K562 (cell line): ENCODE data around the gene SH3TC1. TPM values are rescaled to one million over a fixed set of nuclear protein-coding genes. Genes with fewer than 3 reads are reported as not detected.

Experiments
- CBFA2T2 ChIP-seq: fragments of 450-650 bp; conservative IDR thresholded peaks from 2 replicates; pipeline ENCODE4 v1.6.1; 2017; ENCODE audit warnings: mild to moderate bottlenecking
- CEBPG ChIP-seq, 3 experiments: fragments of 200-800 bp in 1 of 3; sonication (Bioruptor generic) in 1 of 3; sonication (generic) in 1 of 3; formaldehyde crosslinking in 1 of 3; IDR thresholded peaks in 2 of 3; conservative IDR thresholded peaks in 1 of 3; 2 replicates each; pipeline versions ENCODE4 v1.6.1 to v1.8.0; 2016 to 2022; ENCODE audit warnings: missing compliant biosample characterization in 2 of 3, missing genetic modification characterization in 2 of 3, mild to moderate bottlenecking in 1 of 3, missing genetic modification reagents in 1 of 3
- DPF2 ChIP-seq: fragments of 450-650 bp; IDR thresholded peaks from 2 replicates; pipeline ENCODE4 v1.6.1; 2016
- EZH2 ChIP-seq: IDR thresholded peaks from 2 replicates; pipeline ENCODE4 v1.6.1; 2012; ENCODE audit warnings: low read depth, mild to moderate bottlenecking, inconsistent platforms, low read length, borderline replicate concordance
- GTF2E2 ChIP-seq: fragments of 200-800 bp; sonication (Bioruptor generic); IDR thresholded peaks from 2 replicates; pipeline ENCODE4 v1.6.1; 2016; ENCODE audit warnings: missing genetic modification characterization, missing compliant biosample characterization
- MAZ ChIP-seq, 2 experiments: fragments of 450-650 bp in 1 of 2; sonication (generic) in 1 of 2; formaldehyde crosslinking; IDR thresholded peaks in 1 of 2; conservative IDR thresholded peaks in 1 of 2; 2 replicates each; pipeline versions ENCODE4 v1.4.0 to v1.5.0; 2020; ENCODE audit warnings: mild to moderate bottlenecking in 1 of 2, missing genetic modification reagents in 1 of 2
- NR2C1 ChIP-seq, 2 experiments: fragments of 450-650 bp; IDR thresholded peaks; 2 replicates each; pipeline ENCODE4 v1.6.1; 2017; ENCODE audit warnings: mild to moderate bottlenecking in 2 of 2, antibody characterized with exemption in 1 of 2, inconsistent platforms in 1 of 2, missing compliant biosample characterization in 1 of 2, missing genetic modification characterization in 1 of 2
- NRF1 ChIP-seq, 2 experiments: fragments of 450-650 bp; IDR thresholded peaks in 1 of 2; conservative IDR thresholded peaks in 1 of 2; 2 replicates each; pipeline ENCODE4 v1.6.1; 2014; ENCODE audit warnings: mild to moderate bottlenecking in 2 of 2
- PCBP1 ChIP-seq: fragments of 200-400 bp; formaldehyde crosslinking; IDR thresholded peaks from 2 replicates; pipeline ENCODE4 v1.6.1; 2018; ENCODE audit warnings: mild to moderate bottlenecking, low read depth, low read length; ENCODE audit not compliant: poor library complexity, severe bottlenecking
- RBM25 ChIP-seq: fragments of 200-400 bp; formaldehyde crosslinking; IDR thresholded peaks from 2 replicates; pipeline ENCODE4 v1.6.1; 2018; ENCODE audit warnings: low read length, low read depth, moderate library complexity; ENCODE audit not compliant: severe bottlenecking
- TOE1 ChIP-seq, 2 experiments: fragments of 450-650 bp in 1 of 2; sonication (generic) in 1 of 2; formaldehyde crosslinking in 1 of 2; IDR thresholded peaks; 2 replicates each; pipeline versions ENCODE4 v1.7.1 to v1.8.0; 2016 to 2022; ENCODE audit warnings: borderline replicate concordance in 2 of 2, mild to moderate bottlenecking in 2 of 2, antibody characterized with exemption in 1 of 2, inconsistent platforms in 1 of 2, low read depth in 1 of 2, missing genetic modification reagents in 1 of 2, moderate library complexity in 1 of 2
- TRIM24 ChIP-seq, 2 experiments: fragments of 450-650 bp; IDR thresholded peaks; 2 replicates each; pipeline ENCODE4 v1.6.1; 2016
- ZC3H4 ChIP-seq: sonication (generic); formaldehyde crosslinking; IDR thresholded peaks from 2 replicates; pipeline ENCODE4 v1.9.0; 2021; ENCODE audit warnings: missing genetic modification reagents, borderline replicate concordance
- ZNF23 ChIP-seq: fragments of 250-450 bp; sonication (Bioruptor Pico); IDR thresholded peaks from 2 replicates; pipeline ENCODE4 v1.4.0; 2020; ENCODE audit warnings: mild to moderate bottlenecking
- ZNF384 ChIP-seq: IDR thresholded peaks from 2 replicates; pipeline ENCODE4 v1.6.1; 2012; ENCODE audit warnings: low read depth, low read length, improper control_type of control experiment
- ZSCAN29 ChIP-seq: fragments of 450-650 bp; IDR thresholded peaks from 2 replicates; pipeline ENCODE4 v1.6.1; 2017
- polyA plus RNA-seq, 8 experiments: library from polyadenylated mRNA; depleted of rRNA in 4 of 8; stranded (reverse) in 5 of 8; unstranded in 3 of 8; fragments of >200 nt; fragmentation: Nextera tagmentation in 2 of 8; fragmentation: Illumina TruSeq in 1 of 8; extraction: Ambion mirVana in 2 of 8; extraction: Trizol in 1 of 8; gene quantifications; 2 replicates each; pipeline versions ENCODE4 v1.2.1 to v1.2.3, GENCODE V29; 2011 to 2014; ENCODE audit warnings: inconsistent platforms in 1 of 8, missing spikeins in 1 of 8
- total RNA-seq, 7 experiments: library from RNA; depleted of rRNA in 6 of 7; stranded (reverse); fragments of >200 nt in 6 of 7; fragmentation: Illumina TruSeq in 2 of 7; extraction: Trizol in 2 of 7; gene quantifications; 2 replicates each; pipeline versions ENCODE4 v1.2.1 to v1.2.3, GENCODE V29; 2011 to 2021; ENCODE audit warnings: low replicate concordance in 1 of 7
- TF ChIP-seq, protein P1 (sequence below): fragments of 250-450 bp; sonication (Bioruptor Pico); IDR thresholded peaks from 2 replicates; pipeline ENCODE4 v1.8.0; 2021; ENCODE audit warnings: moderate library complexity, mild to moderate bottlenecking, inconsistent platforms
- TF ChIP-seq, protein P2 (sequence below): sonication (generic); formaldehyde crosslinking; IDR thresholded peaks from 2 replicates; pipeline ENCODE4 v1.8.0; 2022; ENCODE audit warnings: mild to moderate bottlenecking, missing genetic modification reagents, borderline replicate concordance
- TF ChIP-seq, protein P3 (sequence below): fragments of 250-450 bp; sonication (Bioruptor Pico); IDR thresholded peaks from 2 replicates; pipeline ENCODE4 v1.5.0; 2021
- TF ChIP-seq, protein P4 (sequence below): sonication (generic); formaldehyde crosslinking; IDR thresholded peaks from 2 replicates; pipeline ENCODE4 v1.8.1; 2022; ENCODE audit warnings: missing genetic modification reagents

Gene SH3TC1
- total and polyA plus RNA-seq, 9 of the 15 experiments (the other 6 are each of a cell fraction or from before 2014, with no cell fraction given): 0.04 to 2.1 (median 0.48) TPM; not detected in 1

- TF ChIP-seq, protein P1, sequence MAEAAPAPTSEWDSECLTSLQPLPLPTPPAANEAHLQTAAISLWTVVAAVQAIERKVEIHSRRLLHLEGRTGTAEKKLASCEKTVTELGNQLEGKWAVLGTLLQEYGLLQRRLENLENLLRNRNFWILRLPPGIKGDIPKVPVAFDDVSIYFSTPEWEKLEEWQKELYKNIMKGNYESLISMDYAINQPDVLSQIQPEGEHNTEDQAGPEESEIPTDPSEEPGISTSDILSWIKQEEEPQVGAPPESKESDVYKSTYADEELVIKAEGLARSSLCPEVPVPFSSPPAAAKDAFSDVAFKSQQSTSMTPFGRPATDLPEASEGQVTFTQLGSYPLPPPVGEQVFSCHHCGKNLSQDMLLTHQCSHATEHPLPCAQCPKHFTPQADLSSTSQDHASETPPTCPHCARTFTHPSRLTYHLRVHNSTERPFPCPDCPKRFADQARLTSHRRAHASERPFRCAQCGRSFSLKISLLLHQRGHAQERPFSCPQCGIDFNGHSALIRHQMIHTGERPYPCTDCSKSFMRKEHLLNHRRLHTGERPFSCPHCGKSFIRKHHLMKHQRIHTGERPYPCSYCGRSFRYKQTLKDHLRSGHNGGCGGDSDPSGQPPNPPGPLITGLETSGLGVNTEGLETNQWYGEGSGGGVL (CRISPR knock-in tag): no peak
- TF ChIP-seq TRIM24 (IDR thresholded peaks at IDR 0.05) (peak in 1 of 2 experiments; percentile 18; a peak in 1 of 4 replicates), CEBPG (CRISPR knock-in tag; IDR thresholded peaks at IDR 0.05) (peak; percentile 83), CEBPG (tag; conservative IDR thresholded peaks at IDR 0.05 in 1 of 2, IDR thresholded peaks at IDR 0.05 in 1 of 2) (peak; percentile 66 to 71), ZNF23 (no peak), MAZ (CRISPR knock-in tag; conservative IDR thresholded peaks at IDR 0.05 in 1 of 2, IDR thresholded peaks at IDR 0.05 in 1 of 2) (0 out of 4 replicates have a peak, but pooled peaks of 1 of the 2 experiments have one; percentile 18), NRF1 (conservative IDR thresholded peaks at IDR 0.05 in 1 of 2, IDR thresholded peaks at IDR 0.05 in 1 of 2) (peak; percentile 31 to 50), GTF2E2 (0 out of 2 replicates have a peak, but pooled peaks have one; percentile 21), NR2C1 (IDR thresholded peaks at IDR 0.05) (no peak), NR2C1 (tag; IDR thresholded peaks at IDR 0.05) (no peak), PCBP1 (no peak), DPF2 (no peak), RBM25 (no peak), CBFA2T2 (no peak), TOE1 (IDR thresholded peaks at IDR 0.05; ENCODE audit: borderline replicate concordance) (peak; percentile 26; the same call in 1 of the 2 replicates), TOE1 (CRISPR knock-in tag; IDR thresholded peaks at IDR 0.05; ENCODE audit: borderline replicate concordance, low read depth) (no peak), ZNF384 (0 out of 2 replicates have a peak, but pooled peaks have one; percentile 9), EZH2 (no peak), ZC3H4 (CRISPR knock-in tag) (no peak), ZSCAN29 (no peak)
- TF ChIP-seq, protein P2, sequence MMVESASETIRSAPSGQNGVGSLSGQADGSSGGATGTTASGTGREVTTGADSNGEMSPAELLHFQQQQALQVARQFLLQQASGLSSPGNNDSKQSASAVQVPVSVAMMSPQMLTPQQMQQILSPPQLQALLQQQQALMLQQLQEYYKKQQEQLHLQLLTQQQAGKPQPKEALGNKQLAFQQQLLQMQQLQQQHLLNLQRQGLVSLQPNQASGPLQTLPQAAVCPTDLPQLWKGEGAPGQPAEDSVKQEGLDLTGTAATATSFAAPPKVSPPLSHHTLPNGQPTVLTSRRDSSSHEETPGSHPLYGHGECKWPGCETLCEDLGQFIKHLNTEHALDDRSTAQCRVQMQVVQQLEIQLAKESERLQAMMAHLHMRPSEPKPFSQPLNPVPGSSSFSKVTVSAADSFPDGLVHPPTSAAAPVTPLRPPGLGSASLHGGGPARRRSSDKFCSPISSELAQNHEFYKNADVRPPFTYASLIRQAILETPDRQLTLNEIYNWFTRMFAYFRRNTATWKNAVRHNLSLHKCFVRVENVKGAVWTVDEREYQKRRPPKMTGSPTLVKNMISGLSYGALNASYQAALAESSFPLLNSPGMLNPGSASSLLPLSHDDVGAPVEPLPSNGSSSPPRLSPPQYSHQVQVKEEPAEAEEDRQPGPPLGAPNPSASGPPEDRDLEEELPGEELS: peak; percentile 71; the same call in 1 of the 2 replicates
- TF ChIP-seq, protein P3, sequence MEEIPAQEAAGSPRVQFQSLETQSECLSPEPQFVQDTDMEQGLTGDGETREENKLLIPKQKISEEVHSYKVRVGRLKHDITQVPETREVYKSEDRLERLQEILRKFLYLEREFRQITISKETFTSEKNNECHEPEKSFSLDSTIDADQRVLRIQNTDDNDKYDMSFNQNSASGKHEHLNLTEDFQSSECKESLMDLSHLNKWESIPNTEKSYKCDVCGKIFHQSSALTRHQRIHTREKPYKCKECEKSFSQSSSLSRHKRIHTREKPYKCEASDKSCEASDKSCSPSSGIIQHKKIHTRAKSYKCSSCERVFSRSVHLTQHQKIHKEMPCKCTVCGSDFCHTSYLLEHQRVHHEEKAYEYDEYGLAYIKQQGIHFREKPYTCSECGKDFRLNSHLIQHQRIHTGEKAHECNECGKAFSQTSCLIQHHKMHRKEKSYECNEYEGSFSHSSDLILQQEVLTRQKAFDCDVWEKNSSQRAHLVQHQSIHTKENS: no peak
- TF ChIP-seq, protein P4, sequence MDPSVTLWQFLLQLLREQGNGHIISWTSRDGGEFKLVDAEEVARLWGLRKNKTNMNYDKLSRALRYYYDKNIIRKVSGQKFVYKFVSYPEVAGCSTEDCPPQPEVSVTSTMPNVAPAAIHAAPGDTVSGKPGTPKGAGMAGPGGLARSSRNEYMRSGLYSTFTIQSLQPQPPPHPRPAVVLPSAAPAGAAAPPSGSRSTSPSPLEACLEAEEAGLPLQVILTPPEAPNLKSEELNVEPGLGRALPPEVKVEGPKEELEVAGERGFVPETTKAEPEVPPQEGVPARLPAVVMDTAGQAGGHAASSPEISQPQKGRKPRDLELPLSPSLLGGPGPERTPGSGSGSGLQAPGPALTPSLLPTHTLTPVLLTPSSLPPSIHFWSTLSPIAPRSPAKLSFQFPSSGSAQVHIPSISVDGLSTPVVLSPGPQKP (CRISPR knock-in tag): no peak
Observed at GRCh38 chr4:8200302-8200975, 1.3 kb downstream of the SH3TC1 start (continued).
